NCI-H82 (cell line): ENCODE measurements around the gene BLTP2.
A peak's percentile ranks its signal among the peaks of the same experiment; 100 is the strongest.
"Not testable (repeated sequence)": the region's sequence is repeated elsewhere in the genome, so short reads cannot be mapped to it uniquely, and the experiment has no call there.

Source experiments
- DNase-seq: peaks from one replicate; lab custom pipeline; 2025; lab: John Stamatoyannopoulos, UW

Gene BLTP2

DNA sequence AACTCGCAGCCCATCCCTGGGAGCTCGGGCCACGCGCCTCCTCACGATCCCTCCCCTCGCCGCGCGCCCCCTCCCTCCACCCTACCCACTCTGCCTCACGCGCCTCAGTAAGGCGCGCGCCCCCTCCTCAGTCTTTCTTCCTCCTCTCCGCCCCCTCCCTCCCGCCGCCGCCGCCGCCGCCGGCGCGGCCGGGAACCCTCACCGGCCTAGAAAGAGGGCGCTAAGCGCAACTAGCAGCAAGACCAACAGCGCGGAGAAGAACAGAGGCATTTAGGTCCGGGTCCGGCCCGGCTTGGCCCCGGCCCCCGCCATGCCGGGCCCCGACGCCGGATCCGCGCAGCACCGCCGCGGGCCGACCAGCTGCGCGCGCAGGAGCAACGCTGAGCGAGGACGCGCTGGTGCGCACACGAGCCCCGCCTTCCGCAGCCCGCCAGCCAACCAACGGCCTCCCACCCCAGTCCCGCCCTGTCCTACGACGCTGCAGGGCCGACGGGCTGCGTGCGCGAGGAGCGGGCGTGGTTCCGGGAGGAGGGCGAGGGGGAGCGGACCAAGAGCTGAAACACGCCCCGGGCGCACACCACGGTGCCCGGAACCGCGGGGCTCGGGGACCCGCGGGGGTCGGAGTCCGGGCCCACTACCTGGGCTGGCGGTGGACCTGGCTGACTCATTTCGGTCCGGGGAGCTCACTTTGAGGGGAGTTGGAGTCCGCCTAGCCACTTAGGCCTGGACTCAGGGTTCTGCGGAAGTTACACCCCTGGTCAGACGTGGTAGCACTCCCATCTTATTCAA is at the start of gene BLTP2:
Gene BLTP2 (minus strand): TSS at position 372 of the 789 bp plus-strand sequence. CDS start 102 bp downstream, at position 270.
- peak; percentile 98 for DNase-seq

DNA sequence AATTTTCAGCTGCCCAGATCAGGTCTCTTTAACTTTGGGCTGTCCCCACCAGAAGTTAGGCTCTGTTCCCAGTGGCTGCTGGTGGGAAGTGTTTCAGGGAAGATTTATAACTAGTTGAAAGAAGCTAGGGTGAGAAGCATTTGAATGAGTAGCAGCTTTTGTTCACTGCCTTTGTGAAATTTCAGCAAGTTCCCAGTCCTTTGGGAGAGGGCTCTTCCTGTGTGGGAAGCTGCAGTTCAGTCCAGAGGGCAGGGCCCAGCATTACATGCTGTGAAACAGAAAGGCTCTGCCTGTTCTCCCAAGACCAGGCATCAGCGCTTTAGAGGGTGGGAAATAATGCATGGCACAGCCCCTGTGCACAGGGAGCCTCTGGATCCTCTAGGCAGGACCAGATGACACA is 48.9 kb upstream of the BLTP2 start:
- DNase-seq = no peak

DNA sequence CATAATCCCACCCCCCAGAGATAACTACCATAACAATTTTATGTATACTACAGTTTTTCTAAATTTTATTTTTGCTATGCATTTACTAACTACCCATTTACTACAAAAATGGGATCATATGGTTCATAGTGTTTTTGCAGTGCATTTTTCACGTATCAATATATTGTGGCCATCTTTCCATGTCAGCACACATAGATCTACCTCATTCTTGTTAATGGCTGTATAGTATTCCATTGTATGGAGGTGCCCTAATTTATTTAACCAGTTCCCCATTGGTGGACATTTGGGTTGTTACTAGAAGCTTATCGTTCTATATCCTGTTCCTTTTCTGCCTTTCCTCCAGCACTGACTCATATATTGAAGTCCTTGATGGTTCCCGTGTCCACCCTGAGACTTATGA is 44.1 kb upstream of the BLTP2 start:
- DNase-seq = no peak

DNA sequence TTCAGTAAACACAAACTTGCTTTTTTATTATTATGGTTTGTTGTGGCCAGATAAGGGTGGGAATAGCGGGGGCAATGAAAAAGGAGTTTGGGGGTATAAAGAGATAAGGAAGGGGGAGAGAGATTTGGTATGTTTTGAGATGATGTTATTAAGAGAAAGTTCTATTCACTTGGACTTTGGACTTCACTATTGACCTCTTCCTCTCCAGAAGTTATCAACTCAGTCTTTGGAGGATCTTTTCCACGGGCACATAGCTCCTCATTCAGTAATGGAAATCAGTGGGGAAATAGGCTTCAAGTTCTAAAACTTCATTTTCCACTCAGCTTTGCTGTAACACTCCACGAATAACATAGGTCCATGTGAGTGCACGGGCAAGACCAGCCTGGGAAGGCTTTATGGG is 43.5 kb upstream of the BLTP2 start:
- DNase-seq = no peak

DNA sequence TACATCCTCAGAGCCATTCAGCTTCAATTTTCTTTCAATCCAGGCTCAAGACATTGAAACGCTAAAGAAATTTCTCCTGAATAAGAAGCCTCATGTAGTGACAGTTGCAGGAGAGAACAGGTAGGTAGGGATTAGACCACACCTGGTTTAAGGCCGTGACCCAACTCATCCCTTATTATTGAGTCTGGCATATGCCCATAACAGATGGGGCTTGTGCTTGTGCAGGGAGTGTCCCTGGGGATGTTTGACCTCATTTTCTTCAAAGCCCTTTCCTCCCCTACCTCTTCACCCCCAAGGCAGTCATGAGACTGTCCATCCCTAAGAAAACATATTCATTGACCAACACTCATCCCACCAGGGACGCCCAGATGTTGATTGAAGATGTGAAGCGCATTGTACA is 41.3 kb upstream of the BLTP2 start:
- DNase-seq = peak; percentile 68

DNA sequence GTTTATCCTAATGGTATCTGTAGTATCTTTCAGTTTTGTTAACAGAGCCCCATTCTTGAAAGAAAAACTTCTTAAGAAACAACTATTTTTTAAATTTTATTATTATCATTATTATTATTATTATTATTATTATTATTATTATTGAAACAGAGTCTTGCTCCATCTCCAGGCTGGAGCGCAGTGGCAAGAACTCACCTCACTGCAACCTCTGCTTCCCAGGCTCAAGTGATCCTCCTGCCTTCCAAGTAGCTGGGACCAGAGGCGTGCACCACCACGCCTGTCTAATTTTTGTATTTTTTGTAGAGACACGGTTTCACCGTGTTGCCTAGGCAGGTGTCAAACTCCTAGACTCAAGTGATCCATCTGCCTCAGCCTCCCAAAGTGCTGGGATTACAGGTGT is 40.4 kb upstream of the BLTP2 start:
- no peak for DNase-seq

DNA sequence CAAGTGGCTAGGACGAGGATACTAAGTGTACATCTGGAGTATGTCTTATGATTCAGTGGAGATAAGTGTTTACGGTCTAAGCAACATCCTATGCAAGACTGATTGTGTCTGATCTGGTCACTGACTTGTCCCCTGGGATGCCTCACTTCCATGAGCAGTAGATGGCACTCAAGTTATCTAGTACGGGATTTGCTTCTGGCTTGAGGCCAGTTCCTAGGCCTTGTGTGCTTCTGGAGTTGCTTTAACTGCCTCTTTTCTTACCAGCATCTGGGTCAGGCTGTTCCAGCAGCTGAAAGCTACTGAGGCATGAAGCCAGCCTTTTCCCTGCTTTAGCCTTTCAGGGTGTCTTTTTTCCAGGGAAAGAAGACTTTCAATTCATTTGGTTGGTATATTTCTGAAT is 40.0 kb upstream of the BLTP2 start:
- peak; percentile 85 for DNase-seq

DNA sequence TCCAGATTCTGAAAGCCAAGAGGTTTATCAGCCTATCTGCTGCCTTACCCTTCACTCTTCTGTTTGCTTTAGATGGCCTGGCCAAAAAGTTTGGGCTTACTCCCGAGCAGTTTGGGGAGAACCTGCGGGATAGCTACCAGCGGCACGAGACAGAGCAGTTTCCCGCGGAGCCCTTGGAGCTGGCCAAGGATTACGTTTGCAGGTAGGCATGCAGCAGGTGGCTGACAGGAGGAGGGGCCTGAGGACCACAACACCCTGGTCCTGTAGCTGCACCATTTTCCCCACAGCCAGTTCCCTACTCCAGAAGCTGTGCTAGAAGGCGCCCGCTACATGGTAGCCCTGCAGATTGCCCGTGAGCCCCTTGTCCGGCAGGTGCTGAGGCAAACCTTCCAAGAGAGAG is 37.7 kb upstream of the BLTP2 start:
- no peak for DNase-seq

DNA sequence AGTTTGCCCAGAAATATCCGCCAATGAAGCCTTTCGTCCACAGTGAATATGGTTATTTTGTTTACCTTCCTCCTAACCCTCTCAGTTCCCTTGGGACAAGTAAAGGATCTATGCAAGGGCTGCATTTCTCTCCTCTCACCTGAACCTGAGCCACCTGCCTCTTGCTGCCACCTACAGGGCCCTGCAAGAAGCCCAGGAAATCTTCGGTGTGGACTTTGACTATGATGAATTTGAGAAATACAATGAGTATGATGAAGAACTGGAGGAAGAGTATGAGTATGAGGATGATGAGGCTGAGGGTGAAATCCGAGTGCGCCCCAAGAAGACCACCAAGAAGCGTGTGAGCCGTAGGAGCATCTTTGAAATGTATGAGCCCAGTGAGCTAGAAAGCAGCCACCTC is 31.0 kb upstream of the BLTP2 start:
- peak; percentile 37 for DNase-seq

DNA sequence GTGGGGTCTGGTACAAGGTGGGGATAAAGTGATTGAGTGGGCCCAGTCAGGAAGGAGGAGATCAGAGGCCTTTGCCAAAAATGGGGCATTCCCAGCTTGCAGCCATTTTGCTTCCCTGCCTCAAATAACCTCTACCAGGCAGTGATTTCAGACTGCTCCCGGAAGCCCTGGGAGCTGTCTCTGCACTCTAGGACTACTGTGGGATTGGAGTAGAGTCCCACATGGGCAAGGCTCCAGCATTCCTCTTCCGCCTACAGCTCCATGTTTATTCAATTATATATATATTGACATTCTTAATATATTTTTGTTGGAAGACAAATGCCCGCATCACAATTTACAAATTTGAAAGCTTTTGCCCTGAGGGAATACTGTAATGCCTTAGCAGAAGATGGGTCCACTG is 30.5 kb upstream of the BLTP2 start:
- no peak for DNase-seq

DNA sequence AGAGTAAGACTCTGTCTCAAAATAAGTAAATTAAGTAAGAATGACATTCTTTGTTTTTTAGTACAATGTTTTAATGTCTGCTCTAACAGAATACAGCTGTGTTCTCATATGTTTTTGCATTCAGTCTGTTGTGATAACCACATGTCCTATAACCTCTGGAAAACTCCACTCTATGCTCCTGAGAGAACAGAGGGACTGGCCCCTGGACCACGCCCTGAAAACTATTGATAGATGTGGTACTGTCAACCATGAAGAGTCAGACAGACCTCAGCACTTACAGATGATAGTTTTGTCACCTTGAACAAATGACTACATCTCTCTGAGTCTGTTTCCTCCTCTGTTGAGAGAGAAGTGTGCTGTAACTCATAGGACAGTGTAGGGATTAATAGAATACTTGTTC is 25.0 kb upstream of the BLTP2 start:
- no peak for DNase-seq

DNA sequence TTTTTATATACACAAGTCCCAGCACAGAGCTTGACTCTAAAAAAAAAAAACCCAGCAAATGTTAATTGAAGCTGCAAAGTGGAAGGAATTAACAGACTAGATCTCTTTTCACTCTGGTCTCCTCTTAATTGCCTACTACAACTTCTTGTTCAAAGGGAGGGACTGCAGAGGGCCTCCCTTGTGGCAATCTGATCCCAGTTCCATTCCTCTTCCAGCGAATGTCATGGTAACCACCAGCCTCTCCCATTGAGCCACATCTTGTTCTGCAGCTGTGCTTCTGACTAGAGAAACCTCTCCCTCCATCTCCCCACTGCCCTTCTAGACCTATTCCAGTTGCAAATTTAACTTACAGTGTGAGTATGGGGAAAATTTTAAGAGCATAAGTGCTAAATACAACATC is 22.9 kb upstream of the BLTP2 start:
- DNase-seq = no peak

DNA sequence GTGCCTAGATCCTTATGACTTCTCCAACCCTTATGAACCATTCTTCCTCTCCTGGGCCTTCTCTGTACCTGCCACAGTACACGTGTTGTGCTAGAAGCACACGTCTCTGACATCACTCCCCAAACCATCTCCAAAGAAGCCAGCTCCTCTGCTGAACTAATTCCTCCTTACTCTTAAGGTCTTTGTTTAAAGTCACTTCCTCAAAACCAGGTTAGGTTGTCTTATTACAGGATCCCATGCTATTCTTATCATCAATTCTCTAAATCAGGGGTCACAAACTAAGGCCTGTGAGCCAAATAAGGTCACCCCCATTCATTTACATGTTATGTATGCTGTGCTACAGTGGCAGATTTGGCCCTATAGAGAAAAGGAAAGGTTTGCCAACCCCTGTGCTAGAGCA is 21.0 kb upstream of the BLTP2 start:
- no peak for DNase-seq

DNA sequence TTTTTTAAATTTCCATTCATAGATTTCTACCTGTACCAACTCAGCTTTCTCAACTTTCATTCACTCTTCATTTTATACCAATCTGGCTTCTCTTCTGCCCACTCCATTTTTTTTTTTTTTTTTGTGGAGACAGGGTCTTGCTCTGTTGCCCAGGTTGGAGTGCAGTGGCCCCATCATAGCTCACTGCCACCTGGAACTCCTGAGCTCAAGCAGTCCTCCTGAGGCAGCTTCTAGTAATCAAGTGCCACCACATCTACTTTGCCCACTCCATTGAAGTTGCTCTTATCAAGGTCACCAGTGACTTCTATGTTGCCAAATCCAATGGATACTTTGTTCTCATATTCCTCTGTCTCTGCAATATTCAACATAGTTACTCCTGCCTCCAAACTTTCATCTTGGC is 18.8 kb upstream of the BLTP2 start:
- DNase-seq = no peak

DNA sequence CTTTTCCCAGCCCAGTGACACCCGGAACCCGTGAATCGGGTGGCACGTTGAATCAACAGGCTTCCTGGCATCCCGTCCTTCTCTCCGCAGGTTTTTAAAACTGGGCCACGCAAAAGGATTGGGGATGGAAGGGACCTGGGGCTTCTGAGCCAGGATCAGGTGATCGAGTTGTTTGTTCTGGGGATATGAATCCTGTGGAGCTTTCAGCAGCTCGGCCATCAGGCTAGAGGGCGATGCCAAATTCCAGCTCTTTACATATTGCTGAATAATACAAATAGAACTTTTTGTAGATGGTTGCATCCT is 17.5 kb upstream of the BLTP2 start:
- peak; percentile 69 for DNase-seq

DNA sequence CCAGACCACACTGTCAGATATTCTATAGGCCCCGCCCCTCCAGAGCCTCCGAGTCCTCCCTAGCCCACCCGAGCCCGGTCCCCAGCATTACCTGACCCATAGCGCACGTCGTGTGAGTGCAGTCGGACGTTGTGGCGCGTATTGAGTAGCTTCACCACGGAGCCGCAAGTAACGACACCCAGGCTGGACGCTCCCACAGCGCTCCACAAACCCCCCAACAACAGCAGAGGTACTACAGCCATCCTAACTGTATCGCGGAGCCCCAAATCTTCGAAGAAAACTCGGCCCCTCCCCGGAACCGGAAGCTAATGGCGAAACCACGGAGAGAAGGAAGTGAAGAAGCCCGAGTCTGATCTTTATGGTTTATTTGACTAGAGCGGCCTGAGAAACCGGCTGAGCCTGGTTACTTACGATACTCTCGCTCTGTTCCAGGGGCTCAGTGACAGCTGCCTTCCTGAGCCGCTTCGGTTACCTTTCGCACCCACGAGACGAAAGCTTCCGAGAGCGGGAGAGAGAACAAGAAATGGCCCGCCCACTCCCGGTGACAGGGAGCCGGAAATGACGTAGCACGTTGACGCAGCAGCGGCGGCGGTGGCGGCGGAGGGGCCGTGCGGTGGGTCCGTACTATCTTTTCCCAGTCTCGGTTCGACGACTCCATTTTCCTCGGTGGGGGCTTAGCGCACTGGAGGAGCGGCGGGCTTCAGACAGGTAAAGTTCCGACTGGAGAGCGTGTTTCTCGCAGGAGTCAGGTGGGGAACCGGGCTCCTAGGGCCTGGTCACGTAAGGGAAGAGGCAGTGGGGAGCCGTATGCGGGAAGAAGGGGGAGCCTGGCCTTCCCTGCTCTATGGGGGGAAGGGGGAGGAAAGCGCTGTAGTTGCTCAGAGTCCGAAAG is 16.9 kb upstream of the BLTP2 start, which contains the start of the genes SDF2 and SUPT6H:
Gene SDF2 (minus strand): TSS at position 272 of the 892 bp plus-strand sequence. CDS start 30 bp downstream, at position 242.
Gene SUPT6H (plus strand): TSS at position 571 of the 892 bp plus-strand sequence. CDS start 11,197 bp downstream, outside the sequence.
- DNase-seq = peak; percentile 94

DNA sequence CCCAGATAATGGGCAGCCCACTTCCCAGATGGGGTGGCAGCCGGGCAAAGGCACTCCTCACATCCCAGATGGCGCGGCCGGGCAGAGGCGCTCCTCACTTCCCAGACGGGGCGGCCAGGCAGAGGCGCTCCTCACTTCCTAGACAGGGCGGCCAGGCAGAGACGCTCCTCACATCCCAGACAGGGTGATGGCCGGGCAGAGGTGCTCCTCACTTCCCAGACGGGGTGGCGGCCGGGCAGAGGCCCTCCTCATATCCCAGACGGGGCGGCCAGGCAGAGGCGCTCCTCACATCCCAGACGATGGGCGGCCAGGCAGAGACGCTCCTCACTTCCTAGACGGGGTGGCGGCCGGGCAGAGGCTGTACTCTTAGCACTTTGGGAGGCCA is 14.5 kb upstream of the BLTP2 start:
- not testable (repeated sequence) for DNase-seq

DNA sequence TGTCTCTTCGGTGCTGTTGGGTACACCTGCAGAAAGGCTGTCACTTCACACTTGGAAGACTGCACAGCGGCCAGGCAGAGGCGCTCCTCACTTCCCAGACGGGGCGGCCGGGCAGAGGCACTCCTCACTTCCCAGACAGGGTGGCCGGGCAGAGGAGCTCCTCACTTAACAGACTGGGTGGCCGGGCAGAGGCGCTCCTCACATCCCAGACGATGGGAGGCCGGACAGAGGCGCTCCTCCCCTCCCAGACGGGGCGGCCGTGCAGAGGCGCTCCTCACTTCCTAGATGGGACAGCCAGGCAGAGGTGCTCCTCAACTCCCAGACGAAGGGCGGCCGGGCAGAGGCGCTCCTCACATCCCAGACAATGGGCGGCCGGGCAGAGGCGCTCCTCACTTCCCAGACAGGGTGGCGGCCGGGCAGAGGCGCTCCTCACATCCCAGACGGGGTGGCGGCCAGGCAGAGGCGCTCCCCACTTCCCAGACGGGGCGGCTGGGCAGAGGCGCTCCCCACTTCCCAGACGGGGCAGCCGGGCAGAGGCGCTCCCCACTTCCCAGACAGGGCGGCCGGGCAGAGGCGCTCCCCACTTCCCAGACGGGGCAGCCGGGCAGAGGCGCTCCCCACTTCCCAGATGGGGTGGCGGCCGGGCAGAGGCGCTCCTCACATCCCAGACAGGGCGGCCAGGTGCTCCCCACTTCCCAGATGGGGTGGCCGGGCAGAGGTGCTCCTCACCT is 14.0 kb upstream of the BLTP2 start:
- not testable (repeated sequence) for DNase-seq

DNA sequence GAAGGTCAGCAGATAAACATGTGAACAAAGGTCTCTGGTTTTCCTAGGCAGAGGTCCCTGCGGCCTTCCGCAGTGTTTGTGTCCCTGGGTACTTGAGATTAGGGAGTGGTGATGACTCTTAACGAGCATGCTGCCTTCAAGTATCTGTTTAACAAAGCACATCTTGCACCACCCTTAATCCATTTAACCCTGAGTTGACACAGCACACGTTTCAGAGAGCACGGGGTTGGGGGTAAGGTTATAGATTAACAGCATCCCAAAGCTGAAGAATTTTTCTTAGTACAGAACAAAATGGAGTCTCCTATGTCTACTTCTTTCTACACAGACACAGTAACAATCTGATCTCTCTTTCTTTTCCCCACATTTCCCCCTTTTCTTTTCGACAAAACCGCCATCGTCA is 13.4 kb upstream of the BLTP2 start:
- DNase-seq = not testable (repeated sequence)

DNA sequence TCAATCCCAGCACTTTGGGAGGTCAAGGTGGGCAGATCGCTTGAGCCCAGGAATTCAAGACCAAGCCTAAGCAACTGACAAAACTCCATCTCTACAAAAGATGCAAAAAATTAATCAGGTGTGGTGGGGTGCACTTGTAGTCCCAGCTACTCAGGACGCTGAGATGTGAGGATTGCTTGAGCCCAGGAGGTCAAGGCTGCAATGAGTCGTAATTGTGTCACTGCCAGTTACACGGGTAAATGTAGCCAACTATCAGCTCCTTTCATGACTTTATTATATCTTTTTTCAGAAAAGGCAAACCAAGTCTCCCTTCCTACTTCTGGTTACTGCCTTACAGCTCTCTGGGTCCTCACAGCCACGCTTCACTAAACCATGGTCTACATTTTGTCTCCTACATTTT is 12.8 kb upstream of the BLTP2 start:
- DNase-seq = no peak

DNA sequence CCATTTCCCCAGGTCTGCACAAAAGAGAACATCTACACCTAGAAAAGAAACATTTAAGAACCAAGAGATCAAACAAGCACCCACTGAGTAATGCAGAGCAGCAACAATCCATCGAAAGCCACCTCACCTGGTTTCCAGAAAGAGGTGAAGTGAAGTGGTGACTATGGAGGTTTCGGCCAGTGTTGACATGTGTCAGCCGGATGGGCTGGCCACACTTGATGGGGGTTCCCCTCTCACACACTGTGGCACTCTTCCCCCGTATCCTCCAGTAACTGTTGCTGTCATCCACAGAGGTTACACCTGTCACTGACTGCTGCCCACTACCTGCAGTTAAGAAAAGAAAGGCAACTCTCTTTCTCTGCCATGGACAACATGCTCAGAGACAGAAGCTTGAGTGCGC is 10.2 kb upstream of the BLTP2 start:
- DNase-seq = no peak

DNA sequence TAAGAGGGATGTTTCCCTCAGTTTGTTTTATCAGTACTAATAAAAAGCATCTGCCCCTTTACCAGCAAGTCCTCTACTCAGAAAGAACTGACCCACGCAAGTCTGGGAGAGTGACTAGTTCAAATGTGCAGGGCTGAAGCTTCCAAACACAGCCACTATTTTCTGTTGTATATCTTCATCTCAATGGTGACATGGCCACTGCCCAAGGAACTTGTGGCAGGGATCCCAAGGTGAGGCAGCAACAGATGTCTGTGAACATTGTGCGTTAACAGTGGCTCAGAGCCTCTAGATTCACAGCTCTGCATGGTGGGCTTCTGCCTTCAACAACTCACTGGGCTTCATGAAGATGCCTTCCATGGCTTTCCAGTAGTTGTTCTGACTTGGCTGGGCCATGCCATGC is 3.7 kb upstream of the BLTP2 start:
- DNase-seq = no peak
